K562 (cell line): ENCODE results near the gene FAM167B. TPM values are rescaled to one million over a fixed set of nuclear protein-coding genes. Genes with fewer than 3 reads are reported as not detected.

Experiments used
- ATF6 ChIP-seq: sonication (generic); formaldehyde crosslinking; IDR thresholded peaks from 2 replicates; pipeline ENCODE4 v1.4.0; 2020; ENCODE audit warnings: mild to moderate bottlenecking, missing genetic modification reagents
- EGR1 ChIP-seq: fragments of 450-650 bp; conservative IDR thresholded peaks from 2 replicates; pipeline ENCODE4 v1.6.1; 2017; ENCODE audit warnings: mild to moderate bottlenecking
- GATAD2B ChIP-seq: fragments of 450-650 bp; IDR thresholded peaks from 2 replicates; pipeline ENCODE4 v1.6.1; 2017; ENCODE audit warnings: mild to moderate bottlenecking, borderline replicate concordance
- HMBOX1 ChIP-seq: sonication (generic); IDR thresholded peaks from 2 replicates; pipeline ENCODE4 v1.6.1; 2016
- HNRNPK ChIP-seq: fragments of 200-400 bp; formaldehyde crosslinking; IDR thresholded peaks from one replicate; pipeline ENCODE4 v1.6.1; 2018; ENCODE audit warnings: mild to moderate bottlenecking, low read depth, low read length; ENCODE audit not compliant: poor library complexity, severe bottlenecking
- MNT ChIP-seq, 2 experiments: fragments of 450-650 bp; conservative IDR thresholded peaks; 2 replicates each; pipeline ENCODE4 v1.6.1; 2017; ENCODE audit warnings: mild to moderate bottlenecking in 2 of 2, moderate library complexity in 2 of 2
- NR1H2 ChIP-seq: sonication (generic); formaldehyde crosslinking; IDR thresholded peaks from 2 replicates; pipeline ENCODE4 v1.4.0; 2020; ENCODE audit warnings: mild to moderate bottlenecking, missing genetic modification reagents
- NRF1 ChIP-seq, 2 experiments: fragments of 450-650 bp; IDR thresholded peaks in 1 of 2; conservative IDR thresholded peaks in 1 of 2; 2 replicates each; pipeline ENCODE4 v1.6.1; 2014; ENCODE audit warnings: mild to moderate bottlenecking in 2 of 2
- POLR2H ChIP-seq: IDR thresholded peaks from 2 replicates; pipeline ENCODE4 v1.6.1; 2016; ENCODE audit warnings: missing genetic modification characterization, low read depth, mild to moderate bottlenecking, control low read depth, missing compliant biosample characterization, moderate library complexity
- PTBP1 ChIP-seq: fragments of 200-400 bp; formaldehyde crosslinking; IDR thresholded peaks from 2 replicates; pipeline ENCODE4 v1.6.1; 2017; ENCODE audit warnings: low read depth, low read length
- RB1 ChIP-seq: fragments of 450-650 bp; IDR thresholded peaks from 2 replicates; pipeline ENCODE4 v1.6.1; 2017; ENCODE audit warnings: low read depth, mild to moderate bottlenecking
- RBM17 ChIP-seq: fragments of 200-400 bp; formaldehyde crosslinking; IDR thresholded peaks from 2 replicates; pipeline ENCODE4 v1.6.1; 2017; ENCODE audit warnings: low read depth, mild to moderate bottlenecking, low read length, borderline replicate concordance
- RBM25 ChIP-seq: fragments of 200-400 bp; formaldehyde crosslinking; IDR thresholded peaks from 2 replicates; pipeline ENCODE4 v1.6.1; 2018; ENCODE audit warnings: low read length, low read depth, moderate library complexity; ENCODE audit not compliant: severe bottlenecking
- SIN3A ChIP-seq, 2 experiments: fragments of 150-350 bp in 1 of 2; IDR thresholded peaks; 2 replicates each; pipeline ENCODE4 v1.6.1; 2011 to 2016; ENCODE audit warnings: borderline replicate concordance in 2 of 2, low read depth in 2 of 2, low read length in 2 of 2, mild to moderate bottlenecking in 2 of 2, moderate library complexity in 2 of 2; ENCODE audit not compliant: control insufficient read depth in 1 of 2
- SMARCC2 ChIP-seq: fragments of 450-650 bp; IDR thresholded peaks from 2 replicates; pipeline ENCODE4 v1.6.1; 2017; ENCODE audit warnings: antibody characterized with exemption, moderate library complexity, mild to moderate bottlenecking, low read depth
- TCF3 ChIP-seq: sonication (generic); formaldehyde crosslinking; IDR thresholded peaks from 2 replicates; pipeline ENCODE4 v1.4.0; 2020; ENCODE audit warnings: mild to moderate bottlenecking, missing genetic modification reagents
- TOE1 ChIP-seq, 2 experiments: fragments of 450-650 bp in 1 of 2; sonication (generic) in 1 of 2; formaldehyde crosslinking in 1 of 2; IDR thresholded peaks; 2 replicates each; pipeline versions ENCODE4 v1.7.1 to v1.8.0; 2016 to 2022; ENCODE audit warnings: borderline replicate concordance in 2 of 2, mild to moderate bottlenecking in 2 of 2, antibody characterized with exemption in 1 of 2, inconsistent platforms in 1 of 2, low read depth in 1 of 2, missing genetic modification reagents in 1 of 2, moderate library complexity in 1 of 2
- ZBED1 ChIP-seq: IDR thresholded peaks from 2 replicates; pipeline ENCODE4 v1.6.1; 2014
- ZFX ChIP-seq: sonication (generic); formaldehyde crosslinking; IDR thresholded peaks from 2 replicates; pipeline ENCODE4 v1.8.0; 2022; ENCODE audit warnings: mild to moderate bottlenecking, missing genetic modification reagents, moderate library complexity
- ZNF24 ChIP-seq: fragments of 450-650 bp; IDR thresholded peaks from 2 replicates; pipeline ENCODE4 v1.6.1; 2016
- polyA plus RNA-seq, 8 experiments: library from polyadenylated mRNA; depleted of rRNA in 4 of 8; stranded (reverse) in 5 of 8; unstranded in 3 of 8; fragments of >200 nt; fragmentation: Nextera tagmentation in 2 of 8; fragmentation: Illumina TruSeq in 1 of 8; extraction: Ambion mirVana in 2 of 8; extraction: Trizol in 1 of 8; gene quantifications; 2 replicates each; pipeline versions ENCODE4 v1.2.1 to v1.2.3, GENCODE V29; 2011 to 2014; ENCODE audit warnings: inconsistent platforms in 1 of 8, missing spikeins in 1 of 8
- total RNA-seq, 7 experiments: library from RNA; depleted of rRNA in 6 of 7; stranded (reverse); fragments of >200 nt in 6 of 7; fragmentation: Illumina TruSeq in 2 of 7; extraction: Trizol in 2 of 7; gene quantifications; 2 replicates each; pipeline versions ENCODE4 v1.2.1 to v1.2.3, GENCODE V29; 2011 to 2021; ENCODE audit warnings: low replicate concordance in 1 of 7

The FAM167B gene
- total and polyA plus RNA-seq, 9 of the 15 experiments (the other 6 are each of a cell fraction or from before 2014, with no cell fraction given) = not detected

- TF ChIP-seq RBM17 (no peak), NR1H2 (CRISPR knock-in tag) (peak; percentile 88; the same call in 1 of the 2 replicates), ZFX (peak; percentile 96), PTBP1 (0 out of 2 replicates have a peak, but pooled peaks have one; percentile 22), ZBED1 (peak; percentile 88; the same call in 1 of the 2 replicates), MNT (conservative IDR thresholded peaks at IDR 0.05) (peak; percentile 86 to 90), GATAD2B (no peak), SMARCC2 (no peak), HNRNPK (no peak), TCF3 (peak; percentile 19; the same call in 1 of the 2 replicates), ZNF24 (no peak), NRF1 (conservative IDR thresholded peaks at IDR 0.05 in 1 of 2, IDR thresholded peaks at IDR 0.05 in 1 of 2) (peak; percentile 98), RB1 (peak; percentile 99), EGR1 (peak; percentile 99), HMBOX1 (no peak), SIN3A (IDR thresholded peaks at IDR 0.05; ENCODE audit: borderline replicate concordance in 2 of 2, control insufficient read depth in 1 of 2, low read depth in 2 of 2, low read length in 2 of 2) (peak; percentile 89 to 94), TOE1 (IDR thresholded peaks at IDR 0.05; ENCODE audit: borderline replicate concordance) (peak; percentile 45; the same call in 1 of the 2 replicates), TOE1 (CRISPR knock-in tag; IDR thresholded peaks at IDR 0.05; ENCODE audit: borderline replicate concordance, low read depth) (no peak; the same call in 1 of the 2 replicates), ATF6 (peak; percentile 79; the same call in 1 of the 2 replicates), RBM25 (no peak), POLR2H (peak; percentile 22; the same call in 1 of the 2 replicates)
These were observed 41.3 kb upstream of the FAM167B start, which contains the start of gene IQCC (continued) for GRCh38 chr1:32205401-32206370.
